GM21723 (cell line): ENCODE data around the gene PCBP4.
"Not testable (repeated sequence)": the region's sequence is repeated elsewhere in the genome, so short reads cannot be mapped to it uniquely, and the experiment has no call there.

Source experiments
- ATAC-seq: cut with Tn5 transposase; IDR thresholded peaks from one replicate; pipeline ENCODE4 v1.9.1; 2021; ENCODE audit warnings: mild to moderate bottlenecking, moderate library complexity; ENCODE audit not compliant: unreplicated experiment

Gene PCBP4

GRCh38 chr3:51995346-51996163 lies 28.3 kb upstream of the PCBP4 start, which contains the start of gene RPL29:
Gene RPL29 (minus strand): TSS chr3:51995895. CDS start chr3:51995461, 434 bp downstream.
- ATAC-seq: peak; percentile 87

GRCh38 chr3:51994530-51994929 lies 27.3 kb upstream of the PCBP4 start:
- ATAC-seq: no peak

GRCh38 chr3:51993657-51994056 lies 26.4 kb upstream of the PCBP4 start:
- not testable (repeated sequence) for ATAC-seq

- no peak for ATAC-seq
These were observed 24.9 kb upstream of the PCBP4 start for GRCh38 chr3:51992017-51992682.

- not testable (repeated sequence) for ATAC-seq
These were observed 23.3 kb upstream of the PCBP4 start for GRCh38 chr3:51990501-51990971.

GRCh38 chr3:51988286-51989146 lies 21.3 kb upstream of the PCBP4 start:
- no peak for ATAC-seq

GRCh38 chr3:51987568-51987967 lies 20.3 kb upstream of the PCBP4 start:
- no peak for ATAC-seq

GRCh38 chr3:51986010-51986947 lies 19.0 kb upstream of the PCBP4 start:
- no peak for ATAC-seq

- ATAC-seq: no peak
These were observed 17.8 kb upstream of the PCBP4 start for GRCh38 chr3:51985063-51985462.

- ATAC-seq: no peak
These were observed 17.0 kb upstream of the PCBP4 start for GRCh38 chr3:51984269-51984647.

GRCh38 chr3:51983578-51984268 lies 16.5 kb upstream of the PCBP4 start:
- no peak for ATAC-seq

GRCh38 chr3:51982838-51983577 lies 15.8 kb upstream of the PCBP4 start, which contains the start of gene ACY1:
Gene ACY1 (plus strand): TSS chr3:51983535. CDS start chr3:51984065, 530 bp downstream.
- peak; percentile 75 for ATAC-seq

- peak; percentile 47 for ATAC-seq
These were observed 15.1 kb upstream of the PCBP4 start for GRCh38 chr3:51982352-51982837.

- ATAC-seq: no peak
These were observed 13.0 kb upstream of the PCBP4 start for GRCh38 chr3:51980253-51980652.

- ATAC-seq: no peak
These were observed 10.9 kb upstream of the PCBP4 start for GRCh38 chr3:51978143-51978502.

- no peak for ATAC-seq
These were observed 10.3 kb upstream of the PCBP4 start for GRCh38 chr3:51977446-51978142.

- ATAC-seq: no peak
These were observed 8.7 kb upstream of the PCBP4 start for GRCh38 chr3:51975852-51976549.
